ENCODE measurements around the gene ARMC7.

The ARMC7 gene

DNA sequence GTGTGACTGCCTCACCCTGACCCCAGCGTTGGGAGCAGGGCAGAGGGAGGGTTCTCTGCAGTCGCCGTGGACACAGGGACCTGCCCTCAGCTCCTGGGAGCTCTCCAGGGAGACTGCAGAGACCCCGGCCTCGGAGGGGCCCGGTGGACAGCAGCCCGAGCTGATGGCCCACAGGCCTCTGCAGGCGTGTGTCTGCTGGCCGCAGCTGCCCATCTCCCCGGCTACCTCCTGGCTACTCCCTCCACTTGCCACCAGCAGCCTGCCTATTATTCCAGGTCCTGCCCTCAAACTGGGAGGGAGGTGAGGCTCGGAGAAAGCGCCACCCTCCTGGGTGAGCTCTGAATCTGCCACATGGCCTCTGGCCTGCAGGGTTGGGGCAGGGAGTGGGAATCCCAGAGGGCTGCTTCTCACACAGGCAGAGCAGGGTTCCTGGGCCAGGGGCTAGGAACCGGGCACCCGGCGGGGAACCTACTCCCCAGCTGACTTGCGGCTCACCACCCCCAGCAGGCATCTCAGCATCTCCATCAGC lies 14.8 kb upstream of the ARMC7 start:
- intact Hi-C loops (cut with DNase I) = no loop called here
- DNase-seq = no peak

DNA sequence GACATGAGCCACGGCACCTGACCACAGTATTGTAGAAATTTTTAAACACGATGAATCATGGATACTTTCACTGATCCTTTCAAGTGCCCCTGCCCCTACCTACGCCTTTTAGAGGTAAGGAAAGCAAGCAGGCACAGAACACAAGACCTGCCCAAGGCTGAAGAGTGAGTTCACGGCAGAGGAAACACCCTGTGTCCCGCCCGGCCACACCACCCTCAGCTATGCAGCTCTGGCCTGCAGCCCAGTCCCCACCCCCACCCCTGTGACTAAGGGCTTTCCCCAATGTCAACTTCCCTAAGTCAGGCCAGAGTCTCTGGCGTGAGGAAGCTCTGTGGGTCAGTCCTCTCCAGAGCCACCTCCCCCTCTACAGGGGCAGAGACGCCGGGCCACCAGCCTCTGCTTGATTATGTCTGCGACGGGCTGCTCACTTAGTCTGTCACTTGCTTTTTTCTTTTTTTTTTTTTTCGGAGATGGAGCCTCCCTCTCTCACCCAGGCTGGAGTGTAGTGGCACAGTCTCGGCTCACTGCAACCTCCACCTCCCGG lies 13.6 kb upstream of the ARMC7 start:
- intact Hi-C loops (cut with DNase I) = no loop called here
- DNase-seq = peak in 8 of 42 donors; percentile 28 to 59 (median 42)

DNA sequence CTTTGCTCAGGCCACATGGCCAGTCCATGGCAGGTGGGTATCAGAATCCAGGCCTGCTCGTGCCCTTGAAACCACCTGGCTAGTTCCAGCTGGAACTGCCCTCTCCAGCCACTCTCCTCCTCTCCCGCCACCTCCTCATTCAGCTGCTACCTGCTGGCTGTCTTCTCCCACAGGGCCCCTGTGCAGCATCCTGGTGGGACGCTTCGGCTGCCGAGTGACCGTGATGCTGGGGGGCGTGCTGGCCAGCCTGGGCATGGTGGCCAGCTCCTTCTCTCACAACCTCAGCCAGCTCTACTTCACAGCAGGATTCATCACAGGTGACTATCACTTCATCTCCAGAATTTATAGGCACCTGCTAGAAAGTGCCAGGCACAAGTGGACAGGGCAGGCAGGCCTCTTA lies 11.9 kb upstream of the ARMC7 start:
- DNase-seq = no peak
- intact Hi-C loops (cut with DNase I) = no loop called here

DNA sequence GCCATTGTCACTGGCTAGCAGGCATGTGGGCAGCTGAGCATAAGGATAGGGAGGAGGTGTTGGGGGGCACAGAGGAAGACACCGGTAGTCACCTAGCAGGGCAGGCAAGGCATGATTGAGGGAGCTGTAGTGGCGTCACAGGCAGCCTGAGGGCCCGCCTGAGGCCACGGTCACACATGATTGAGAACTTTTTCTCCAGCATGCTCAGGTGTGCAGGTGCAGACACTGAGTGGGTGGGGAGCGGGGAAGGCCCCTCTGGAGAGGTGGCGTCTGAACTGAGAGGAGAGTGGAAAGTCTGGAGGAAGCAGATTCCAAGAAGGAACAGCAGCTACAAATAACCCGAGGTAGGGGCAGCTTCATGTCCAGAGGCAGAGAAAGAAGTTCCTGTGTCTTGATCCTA lies 10.9 kb upstream of the ARMC7 start:
- DNase-seq = no peak
- intact Hi-C loops (cut with DNase I) = no loop called here

DNA sequence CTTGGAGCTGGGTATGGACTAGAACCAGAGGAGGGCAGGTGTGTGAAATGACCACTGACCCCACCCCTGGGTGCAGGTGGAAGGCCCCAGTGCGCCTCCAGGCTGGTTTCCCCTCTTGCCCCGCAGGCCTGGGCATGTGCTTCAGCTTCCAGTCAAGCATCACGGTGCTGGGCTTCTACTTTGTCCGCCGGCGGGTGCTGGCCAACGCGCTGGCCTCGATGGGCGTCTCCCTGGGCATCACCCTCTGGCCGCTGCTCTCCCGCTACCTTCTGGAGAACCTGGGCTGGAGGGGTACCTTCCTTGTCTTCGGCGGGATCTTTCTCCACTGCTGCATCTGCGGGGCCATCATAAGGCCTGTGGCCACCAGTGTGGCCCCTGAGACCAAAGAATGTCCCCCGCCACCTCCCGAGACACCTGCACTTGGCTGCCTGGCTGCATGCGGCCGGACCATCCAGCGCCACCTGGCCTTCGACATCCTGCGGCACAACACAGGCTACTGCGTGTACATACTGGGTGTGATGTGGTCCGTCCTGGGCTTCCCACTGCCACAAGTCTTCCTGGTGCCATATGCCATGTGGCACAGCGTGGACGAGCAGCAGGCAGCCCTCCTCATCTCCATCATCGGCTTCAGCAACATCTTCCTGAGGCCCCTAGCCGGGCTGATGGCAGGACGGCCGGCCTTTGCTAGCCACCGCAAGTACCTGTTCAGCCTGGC lies 9.7 kb upstream of the ARMC7 start:
- no peak for DNase-seq
- intact Hi-C loops (cut with DNase I) = no loop called here

DNA sequence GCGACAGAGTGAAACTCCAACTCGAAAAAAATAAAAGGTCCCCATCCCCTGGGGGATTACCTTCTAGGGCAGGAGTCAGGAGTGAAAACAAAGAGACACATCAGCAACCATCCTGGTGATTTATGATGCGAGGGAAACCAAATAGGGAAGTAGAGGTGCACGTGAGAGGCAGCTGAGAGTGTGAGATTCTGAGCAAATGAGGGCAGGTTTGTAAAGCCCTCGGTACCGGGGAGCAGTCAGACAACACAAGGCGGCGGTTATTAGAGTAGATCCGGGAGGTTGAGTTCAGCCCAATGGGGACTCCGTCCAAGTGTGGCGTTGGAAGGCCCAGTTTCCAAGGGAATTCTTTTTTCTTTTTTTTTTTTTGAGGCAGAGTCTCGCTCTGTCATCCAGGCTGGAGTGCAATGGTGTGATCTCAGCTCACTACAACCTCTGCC lies 7.4 kb upstream of the ARMC7 start:
- peak in 1 of 42 donors; percentile 39 for DNase-seq
- intact Hi-C loops (cut with DNase I) = no loop called here

DNA sequence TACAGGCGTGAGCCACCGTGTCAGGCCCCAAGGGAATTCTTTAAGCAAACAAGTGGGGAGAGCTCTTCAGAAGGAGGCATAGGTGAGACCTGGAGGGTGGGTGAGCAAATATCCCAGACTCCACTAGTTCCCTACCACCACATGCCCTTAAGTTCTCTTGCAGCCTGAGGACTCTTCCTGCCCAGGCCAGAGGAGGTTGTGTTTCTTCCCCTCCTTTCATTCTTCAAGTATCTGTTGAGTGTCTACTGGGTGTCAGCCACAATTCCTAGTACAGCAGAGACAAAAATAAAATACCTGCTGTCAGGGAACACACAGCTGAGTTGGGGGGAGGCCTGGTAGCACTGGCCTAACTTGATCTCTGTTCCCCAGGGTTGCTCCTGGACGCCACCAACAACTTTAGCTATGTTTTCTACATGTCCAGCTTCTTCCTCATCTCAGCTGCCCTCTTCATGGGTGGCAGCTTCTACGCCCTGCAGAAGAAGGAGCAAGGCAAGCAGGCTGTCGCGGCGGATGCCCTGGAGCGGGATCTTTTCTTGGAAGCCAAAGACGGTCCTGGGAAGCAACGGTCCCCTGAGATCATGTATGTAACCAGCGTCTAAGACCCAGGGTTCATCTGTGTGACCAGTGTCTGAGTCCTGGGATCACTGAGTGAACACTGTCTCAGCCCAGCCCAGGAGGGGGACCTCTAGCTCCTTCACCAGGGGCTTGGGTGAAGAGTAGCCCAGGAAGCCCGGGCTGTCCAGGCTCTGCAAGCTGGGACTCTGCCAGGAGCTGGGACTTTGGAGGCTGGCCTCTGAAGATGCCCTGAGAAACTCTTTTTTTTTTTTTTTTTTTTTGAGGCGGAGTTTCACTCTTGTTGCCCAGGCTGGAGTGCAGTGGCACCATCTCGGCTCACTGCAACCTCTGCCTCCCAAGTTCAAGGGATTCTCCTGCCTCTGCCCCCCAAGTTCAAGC lies 5.9 kb upstream of the ARMC7 start:
- intact Hi-C loops (cut with DNase I) = no loop called here
- DNase-seq = no peak

DNA sequence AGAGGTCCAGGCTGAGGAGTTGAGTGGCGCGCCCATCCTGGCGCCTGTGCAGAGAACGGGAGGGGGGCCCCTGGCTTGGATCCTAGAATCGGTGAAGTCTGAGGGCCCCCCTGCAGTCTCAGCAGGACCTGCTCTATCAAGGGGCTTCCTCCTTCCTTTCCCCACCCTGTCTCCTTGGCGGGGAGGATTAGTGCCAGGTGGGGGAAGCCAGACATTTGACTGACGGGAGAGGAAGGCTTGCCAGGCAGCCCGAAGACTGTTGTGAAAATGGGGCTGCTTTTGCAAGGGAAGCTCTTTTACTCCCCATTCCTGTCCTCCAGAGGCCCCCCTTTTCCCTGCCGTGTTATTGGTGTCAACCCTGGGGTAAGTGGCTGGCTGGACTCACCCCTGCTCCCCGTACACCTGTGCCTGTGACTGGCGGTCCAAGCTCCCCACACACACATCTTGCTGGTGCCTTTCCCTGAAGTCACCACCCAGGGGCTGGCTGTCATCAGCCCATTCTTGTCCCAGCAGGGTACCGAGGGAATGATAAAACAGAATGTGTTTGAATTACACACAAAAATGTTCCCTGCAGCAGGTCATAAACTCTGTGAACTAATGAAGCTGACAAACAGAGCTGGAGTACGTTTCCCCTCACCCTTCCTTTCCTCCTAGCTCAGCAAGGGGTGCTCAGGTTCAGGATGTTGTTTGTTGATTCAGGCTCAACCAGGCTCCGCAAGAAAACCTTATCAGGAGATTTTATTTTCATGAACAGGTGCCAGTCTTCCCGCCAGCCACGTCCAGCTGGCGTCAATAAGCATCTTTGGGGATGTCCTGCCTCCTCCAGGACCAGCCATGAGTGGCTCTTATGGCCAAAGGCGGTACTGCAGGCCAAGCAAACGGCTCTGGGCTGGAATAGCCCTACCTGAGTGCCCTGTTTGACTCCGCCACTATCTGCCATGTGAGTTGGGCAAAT lies 4.4 kb upstream of the ARMC7 start:
- intact Hi-C loops (cut with DNase I) = loop anchor here (5.0 kb wide), 1 partner anchor 38 kb away; no protein-coding TSS in a partner anchor

DNA sequence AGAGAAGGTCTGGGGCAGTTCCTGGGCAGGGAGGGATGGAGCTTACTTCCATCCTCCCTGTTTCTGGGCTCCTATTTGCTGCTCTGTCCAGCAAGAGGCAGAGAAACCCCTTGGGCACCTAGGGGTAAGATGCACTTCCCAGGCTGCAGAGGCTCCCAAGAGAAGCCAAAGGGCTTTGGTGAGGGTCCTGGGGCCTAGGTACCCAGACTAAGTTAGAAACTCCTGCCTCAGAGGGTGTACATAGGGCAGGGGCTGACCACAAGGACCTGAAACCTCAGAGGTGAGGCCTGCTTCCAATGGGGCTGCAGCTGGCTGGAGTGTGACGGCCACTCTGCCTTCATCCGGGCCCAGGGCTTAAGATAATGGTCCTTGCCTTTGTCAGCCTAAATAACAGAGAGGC lies 1.6 kb upstream of the ARMC7 start:
- intact Hi-C loops (cut with DNase I) = loop anchor here (5.0 kb wide), 1 partner anchor 41 kb away; no protein-coding TSS in a partner anchor
- no peak for DNase-seq

More for the DNA sequence above, 4.4 kb upstream of the ARMC7 start:
- peak in 13 of 42 donors; percentile 23 to 72 (median 43) for DNase-seq

DNA sequence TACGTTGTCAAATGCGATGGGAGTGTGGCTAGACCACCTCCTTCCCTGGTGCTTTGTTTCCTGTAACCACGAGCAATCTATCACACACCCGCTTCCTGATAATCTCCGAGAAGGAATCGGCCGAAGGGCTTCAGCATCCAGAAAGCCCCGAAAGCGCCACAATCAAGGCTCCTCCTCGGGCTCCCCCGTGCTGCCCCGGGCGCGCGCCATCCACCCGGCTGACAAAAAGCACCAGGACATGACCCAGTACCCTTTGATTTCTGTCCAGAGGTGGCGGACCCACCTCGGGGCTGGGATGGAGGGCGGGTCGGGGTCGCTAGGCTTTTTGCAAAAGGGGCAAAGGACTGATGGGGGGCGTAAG lies 743 bp upstream of the ARMC7 start:
- intact Hi-C loops (cut with DNase I) = loop anchor here (5.0 kb wide), 1 partner anchor 42 kb away; no protein-coding TSS in a partner anchor
- DNase-seq = no peak

DNA sequence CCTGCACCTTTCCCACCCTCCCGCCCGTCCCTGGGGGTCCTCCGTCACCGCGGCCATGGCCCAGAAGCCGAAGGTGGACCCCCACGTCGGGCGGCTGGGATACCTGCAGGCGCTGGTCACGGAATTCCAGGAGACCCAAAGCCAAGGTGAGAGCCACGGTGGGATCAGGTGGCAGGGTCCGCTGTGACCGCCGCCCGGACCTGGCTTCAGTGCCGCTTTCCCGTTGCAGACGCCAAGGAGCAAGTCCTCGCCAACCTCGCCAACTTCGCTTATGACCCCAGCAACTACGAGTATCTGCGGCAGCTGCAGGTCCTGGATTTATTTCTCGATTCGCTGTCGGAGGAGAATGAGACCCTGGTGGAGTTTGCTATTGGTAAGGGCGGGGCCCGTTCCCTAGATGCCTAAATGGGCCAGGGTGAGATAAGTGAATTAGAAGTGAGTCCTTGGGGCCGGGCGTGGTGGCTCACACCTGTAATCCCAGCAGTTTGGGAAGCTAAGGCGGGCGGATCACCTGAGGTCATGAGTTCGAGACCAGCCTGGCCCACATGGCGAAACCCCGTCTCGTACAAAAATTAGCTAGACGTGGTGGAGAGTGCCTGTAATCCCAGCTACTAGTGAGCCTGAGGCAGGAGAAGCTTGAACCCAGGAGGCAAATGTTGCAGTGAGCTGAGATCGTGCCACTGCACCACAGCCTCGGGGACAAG lies 617 bp downstream of the ARMC7 start:
- intact Hi-C loops (cut with DNase I) = loop anchor here (10.0 kb wide), 1 partner anchor 94 kb away; the partner anchor contains the start of gene NUP85
- DNase-seq = peak in 5 of 42 donors; percentile 13 to 42 (median 33)

DNA sequence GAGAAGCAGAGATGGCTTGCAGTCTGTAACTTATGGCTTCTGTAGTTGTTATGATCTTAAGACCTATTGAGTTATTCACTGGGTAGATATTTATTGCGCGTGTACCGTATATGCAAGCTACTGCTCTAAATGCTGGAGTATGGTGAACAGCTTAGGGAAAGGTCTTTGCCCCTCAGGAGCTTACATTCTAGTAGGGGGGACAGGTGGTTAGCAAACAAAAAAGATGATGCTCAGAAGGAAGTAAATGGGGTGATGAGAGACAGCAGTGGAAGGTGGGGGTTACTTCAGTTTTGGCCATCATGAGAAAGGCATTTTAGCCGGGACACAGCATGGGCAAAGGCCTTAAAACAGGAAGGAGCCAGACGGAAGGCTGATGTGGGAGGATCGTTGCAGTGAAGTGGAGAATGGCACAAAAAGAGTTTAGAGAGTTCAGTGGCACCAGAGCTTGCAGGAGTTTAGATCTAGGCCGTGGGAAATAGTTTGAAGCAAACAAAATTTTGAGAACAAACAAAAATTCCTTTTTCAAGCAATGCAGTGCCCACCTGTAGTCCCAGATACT lies 2.1 kb downstream of the ARMC7 start:
- intact Hi-C loops (cut with DNase I) = loop anchor here (10.0 kb wide), 1 partner anchor 93 kb away; the partner anchor contains the start of gene NUP85
- DNase-seq = no peak

DNA sequence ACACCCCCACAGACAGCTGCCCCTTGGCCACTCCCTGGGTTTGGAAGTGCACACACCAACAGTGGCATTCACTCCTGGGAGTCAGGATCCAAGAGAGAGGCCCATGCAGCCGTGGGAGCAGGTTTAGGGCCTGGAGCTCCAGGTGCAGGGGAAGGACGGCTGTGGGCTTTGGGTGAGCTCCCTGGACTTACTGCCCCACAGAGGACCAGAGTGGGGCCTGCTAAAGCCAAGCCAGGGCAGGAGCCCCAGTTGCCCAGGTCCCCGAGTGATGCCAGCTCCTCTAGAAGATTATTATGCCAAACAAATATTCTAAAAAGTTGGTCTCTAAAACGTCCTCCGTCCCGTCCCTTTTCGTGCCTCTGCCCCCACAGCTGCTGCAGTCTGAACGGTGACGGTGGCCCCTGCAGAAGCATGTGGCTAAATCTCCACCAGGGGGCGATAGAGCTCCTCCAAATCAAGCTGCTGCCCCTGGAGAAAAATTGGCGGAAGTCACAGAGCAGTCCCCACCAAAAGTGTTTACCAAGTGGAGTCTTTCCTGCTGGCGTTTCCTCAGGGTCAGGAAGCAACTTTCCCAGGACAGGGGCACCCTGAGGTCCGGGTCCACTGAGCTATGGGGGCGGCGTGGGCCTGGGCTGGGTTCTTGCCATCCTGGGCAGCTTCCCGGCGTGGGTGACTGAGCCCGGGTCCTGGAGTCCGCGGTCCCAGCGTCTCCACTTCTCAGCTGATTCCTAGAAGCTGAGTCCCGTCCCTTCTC lies 4.2 kb downstream of the ARMC7 start:
- intact Hi-C loops (cut with DNase I) = loop anchor here (10.0 kb wide), 1 partner anchor 91 kb away; the partner anchor contains the start of gene NUP85
- peak; percentile 77 to 97 (median 90) for DNase-seq

DNA sequence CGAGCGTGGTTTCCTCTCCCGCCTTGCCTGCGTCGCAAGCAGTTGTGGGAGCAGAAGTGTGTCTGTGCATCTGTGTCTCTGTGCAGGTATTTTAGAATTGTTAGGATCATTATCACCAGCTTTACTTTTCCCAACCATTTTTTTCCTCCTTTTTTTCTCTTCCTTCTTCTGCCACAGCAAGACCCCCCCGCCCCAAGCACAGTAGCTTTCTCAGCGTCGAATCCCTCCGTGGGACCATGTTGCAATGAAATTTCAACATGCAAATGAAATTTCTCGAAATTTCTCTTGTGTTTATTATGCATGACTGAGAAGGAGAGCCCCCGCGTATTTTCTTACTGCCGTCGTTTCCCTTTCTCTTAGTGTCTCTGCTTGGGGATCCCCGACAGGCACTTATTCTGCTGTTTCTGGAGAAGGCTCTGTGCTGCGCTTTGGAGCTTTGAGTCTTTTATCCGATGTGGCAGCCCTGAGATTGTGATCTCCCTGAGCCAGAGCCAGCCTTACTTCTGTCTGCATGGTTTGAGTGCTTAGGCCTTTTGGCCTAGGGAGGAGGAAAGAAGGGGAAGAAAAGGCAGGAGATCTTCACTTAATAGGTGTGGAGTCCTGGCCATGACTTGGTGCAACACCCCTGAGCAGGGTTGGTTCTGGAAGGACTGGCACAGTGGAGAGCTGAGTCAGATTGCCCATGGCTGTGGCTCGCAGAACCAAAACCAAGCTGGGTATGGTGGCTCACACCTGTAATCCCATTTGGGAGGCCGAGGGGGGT lies 5.0 kb downstream of the ARMC7 start:
- intact Hi-C loops (cut with DNase I) = loop anchor here (5.0 to 10.0 kb wide), 2 partner anchors 38 to 90 kb away; partner anchors contain the start of genes JPT1 and NUP85
- no peak for DNase-seq

DNA sequence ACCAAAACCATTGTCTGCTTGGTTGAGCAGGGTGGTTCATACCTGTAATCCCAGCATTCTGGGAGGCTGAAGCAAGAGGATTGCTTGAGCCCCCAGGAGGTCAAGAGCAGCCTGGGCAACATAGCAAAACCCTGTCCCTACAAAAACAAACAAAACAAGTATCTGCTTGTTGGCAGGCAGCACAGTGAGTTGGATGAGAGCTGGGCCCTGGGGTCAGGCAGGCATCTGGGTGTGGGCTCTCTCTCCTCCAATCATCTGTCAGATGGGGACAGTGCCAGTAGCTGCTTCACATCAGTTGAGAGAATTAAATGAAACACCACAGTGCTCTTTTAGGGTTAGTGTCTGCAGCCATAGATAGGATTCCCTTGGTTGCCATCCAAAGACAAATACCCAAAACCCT lies 5.8 kb downstream of the ARMC7 start:
- DNase-seq = no peak
- intact Hi-C loops (cut with DNase I) = loop anchor here (5.0 to 10.0 kb wide), 2 partner anchors 37 to 89 kb away; partner anchors contain the start of genes JPT1 and NUP85

Data from head of caudate nucleus (tissue), 42 donors.